ENCODE results near the gene PSME4. TPM values are rescaled to one million over a fixed set of nuclear protein-coding genes. Genes with fewer than 3 reads are reported as not detected.

PSME4 gene
- total RNA-seq, 1 experiment from 2014 or later = 87.4 TPM

DNA sequence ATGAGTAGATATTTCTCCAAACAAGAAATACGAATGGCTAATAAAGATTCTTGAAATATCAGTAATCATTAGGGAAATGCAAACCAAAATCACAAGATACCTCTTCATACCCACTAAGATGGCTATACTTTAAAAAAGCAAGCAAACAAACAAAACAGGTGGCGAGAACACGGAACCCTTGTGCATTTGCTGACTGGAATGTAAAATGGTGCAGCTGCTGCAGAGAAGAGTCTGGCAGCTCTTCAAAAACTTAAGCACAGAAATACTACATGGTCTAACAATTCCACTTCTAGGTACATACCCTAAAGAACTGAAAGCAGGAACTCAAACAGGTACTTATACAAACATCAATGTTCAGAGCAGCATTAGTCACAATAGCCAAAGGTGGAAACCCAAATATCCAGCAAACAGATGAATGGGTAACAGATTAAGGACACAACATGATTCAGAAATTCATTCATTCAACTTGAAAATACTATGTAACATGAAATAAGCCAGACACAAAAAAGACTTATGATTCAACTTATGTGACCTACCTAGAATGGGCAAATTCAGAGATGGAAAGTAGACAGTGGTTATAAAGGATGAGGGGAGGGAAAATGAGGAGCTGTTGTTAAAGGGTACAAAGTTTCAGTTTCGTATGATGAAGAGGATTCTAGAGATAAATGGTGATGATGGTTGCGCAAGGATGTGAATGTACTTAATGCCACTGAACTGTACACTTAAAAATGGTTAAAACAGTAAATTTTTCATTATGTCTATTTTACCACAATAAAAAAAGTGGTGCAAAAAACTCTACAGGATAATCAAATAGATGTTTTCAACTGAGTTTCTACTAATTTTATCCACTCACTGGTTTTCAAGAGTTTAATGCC, 84.2 kb downstream of the PSME4 start:
- Histone ChIP-seq H3K79me2 (ENCODE audit: insufficient read depth, low read length) (no peaks in the 10 kb centered on the region), H3K27me3 (ENCODE audit: insufficient read depth, low read length) (no peaks in the 10 kb centered on the region), H4K8ac (replicated peaks; ENCODE audit: insufficient read length, low read depth, low read length) (no peak overlapping the region), H4K91ac (ENCODE audit: insufficient read length, low read depth, low read length) (no peak overlapping the region), H3K4me1 (ENCODE audit: insufficient read depth, low read length) (no peaks in the 10 kb centered on the region), H2AFZ (ENCODE audit: low read length) (no peak overlapping the region), H3K79me1 (ENCODE audit: insufficient read depth, low read depth, low read length, poor library complexity, severe bottlenecking) (no peaks in the 10 kb centered on the region), H3K9ac (ENCODE audit: extremely low read depth, insufficient read length, low read length) (no peak overlapping the region), H3K9me3 (ENCODE audit: control insufficient read depth, low read depth, low read length) (no peaks in the 10 kb centered on the region), H3K27ac (ENCODE audit: insufficient read length, low read depth, low read length) (no peak overlapping the region), H4K5ac (ENCODE audit: insufficient read length, low read depth, low read length) (no peak overlapping the region), H2BK120ac (ENCODE audit: low read depth, low read length, poor library complexity, severe bottlenecking) (no peak overlapping the region), H3K18ac (ENCODE audit: insufficient read length, low read depth, low read length) (no peak overlapping the region), H2BK20ac (ENCODE audit: low read depth, low read length, poor library complexity, severe bottlenecking) (no peak overlapping the region), H3K23me2 (ENCODE audit: insufficient read length, low read depth, low read length, poor library complexity, severe bottlenecking) (no peaks in the 10 kb centered on the region), H3K4ac (ENCODE audit: low read depth, low read length) (no peak overlapping the region), H2AK5ac (ENCODE audit: insufficient read length, low read length) (no peak overlapping the region), H3K56ac (ENCODE audit: insufficient read length, low read depth, low read length) (no peak overlapping the region), H4K20me1 (ENCODE audit: control insufficient read depth, insufficient read depth, insufficient read length) (no peaks in the 10 kb centered on the region), H3T11ph (ENCODE audit: low read length) (no peak overlapping the region), H2BK15ac (ENCODE audit: low read depth, low read length) (no peak overlapping the region), H3K4me2 (ENCODE audit: insufficient read depth, insufficient read length, low read length) (no peak overlapping the region), H2BK12ac (ENCODE audit: insufficient read length, low read depth, low read length) (no peak overlapping the region), H3K14ac (ENCODE audit: insufficient read depth, low read length) (no peak overlapping the region), H3K23ac (ENCODE audit: insufficient read length, low read depth, low read length) (no peak overlapping the region), H2BK5ac (ENCODE audit: insufficient read length, low read length) (no peak overlapping the region)
- TF ChIP-seq, protein P1, sequence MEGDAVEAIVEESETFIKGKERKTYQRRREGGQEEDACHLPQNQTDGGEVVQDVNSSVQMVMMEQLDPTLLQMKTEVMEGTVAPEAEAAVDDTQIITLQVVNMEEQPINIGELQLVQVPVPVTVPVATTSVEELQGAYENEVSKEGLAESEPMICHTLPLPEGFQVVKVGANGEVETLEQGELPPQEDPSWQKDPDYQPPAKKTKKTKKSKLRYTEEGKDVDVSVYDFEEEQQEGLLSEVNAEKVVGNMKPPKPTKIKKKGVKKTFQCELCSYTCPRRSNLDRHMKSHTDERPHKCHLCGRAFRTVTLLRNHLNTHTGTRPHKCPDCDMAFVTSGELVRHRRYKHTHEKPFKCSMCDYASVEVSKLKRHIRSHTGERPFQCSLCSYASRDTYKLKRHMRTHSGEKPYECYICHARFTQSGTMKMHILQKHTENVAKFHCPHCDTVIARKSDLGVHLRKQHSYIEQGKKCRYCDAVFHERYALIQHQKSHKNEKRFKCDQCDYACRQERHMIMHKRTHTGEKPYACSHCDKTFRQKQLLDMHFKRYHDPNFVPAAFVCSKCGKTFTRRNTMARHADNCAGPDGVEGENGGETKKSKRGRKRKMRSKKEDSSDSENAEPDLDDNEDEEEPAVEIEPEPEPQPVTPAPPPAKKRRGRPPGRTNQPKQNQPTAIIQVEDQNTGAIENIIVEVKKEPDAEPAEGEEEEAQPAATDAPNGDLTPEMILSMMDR (conservative IDR thresholded peaks at IDR 0.05) = no peak
- Mint-ChIP-seq H3K27me3 (ENCODE audit: low read depth) (no peaks in the 10 kb centered on the region), H3K36me3 (ENCODE audit: insufficient read depth in 1 of 3, low read depth in 3 of 3) (peaks cover 22 to 84% (median 82%) of the 10 kb centered on the region in 3 experiments), H3K4me3 (no peak overlapping the region), H3K9me3 (no peaks in the 10 kb centered on the region), H3K4me1 (no peaks in the 10 kb centered on the region), H3K27ac (no peak overlapping the region; a peak in 1 of 7 replicates)
- no CpG with 5 or more reads among the region's 5 CpGs for WGBS (ENCODE audit: extremely low coverage, insufficient read length, low lambda C conversion rate)
- DNase-seq = no peak
